Sigmoid colon (tissue), 7 donors: ENCODE measurements around the gene RPS15A. TPM values are rescaled to one million over a fixed set of nuclear protein-coding genes. Genes with fewer than 3 reads are reported as not detected.

Experiments
- DNase-seq: peaks from one replicate; pipeline ENCODE4 v3.0.0-alpha.2; 2019
- H3K27ac ChIP-seq, 4 donors: fragments of 200-600 bp; sonication (generic); one replicate each; pipeline ENCODE4 v1.5.1; 2016 to 2019; ENCODE audit warnings: mild to moderate bottlenecking in 1 of 4
- H3K27me3 ChIP-seq, 3 donors: fragments of 200-600 bp; sonication (generic); one replicate each; pipeline ENCODE4 v1.5.1; 2019; ENCODE audit warnings: mild to moderate bottlenecking in 1 of 3
- H3K36me3 ChIP-seq, 4 donors: fragments of 200-600 bp; sonication (generic); one replicate each; pipeline ENCODE4 v1.5.1; 2016 to 2019
- H3K4me1 ChIP-seq, 4 donors: fragments of 200-600 bp; sonication (generic); one replicate each; pipeline ENCODE4 v1.5.1; 2017 to 2019
- H3K4me3 ChIP-seq, 4 donors: fragments of 200-600 bp; sonication (generic); one replicate each; pipeline ENCODE4 v1.5.1; 2017 to 2019; ENCODE audit warnings: mild to moderate bottlenecking in 2 of 4, moderate library complexity in 1 of 4
- H3K9me3 ChIP-seq, 4 donors: fragments of 200-600 bp in 3 of 4; sonication (generic) in 3 of 4; one replicate each; pipeline versions ENCODE4 v1.5.1 to v1.6.1; 2013 to 2019
- CTCF ChIP-seq, 4 experiments: fragments of 450-650 bp in 3 of 4; fragments of 200-600 bp in 1 of 4; IDR thresholded peaks; one replicate each; pipeline ENCODE4 v1.5.1; 2016 to 2019; ENCODE audit warnings: antibody characterized with exemption in 4 of 4, mild to moderate bottlenecking in 3 of 4, moderate library complexity in 2 of 4
- EP300 ChIP-seq, 4 donors: sonication (generic); formaldehyde crosslinking; IDR thresholded peaks; one replicate each; pipeline ENCODE4 v1.6.1; 2017; ENCODE audit warnings: antibody characterized with exemption in 4 of 4
- POLR2A ChIP-seq, 2 donors: fragments of 450-650 bp; IDR thresholded peaks; one replicate each; pipeline ENCODE4 v1.6.1; 2016; ENCODE audit warnings: antibody characterized with exemption in 2 of 2, mild to moderate bottlenecking in 2 of 2, moderate library complexity in 2 of 2
- POLR2AphosphoS5 ChIP-seq, 4 donors: sonication (generic); formaldehyde crosslinking; IDR thresholded peaks; one replicate each; pipeline ENCODE4 v1.6.1; 2017; ENCODE audit warnings: antibody characterized with exemption in 4 of 4
- WGBS, 2 donors: extraction: QIAGEN DNeasy Blood & Tissue Kit; methylation state at CpG; one replicate each; pipeline ENCODE4 v1.1.7; 2013; 5-methylcytosine and 5-hydroxymethylcytosine counted together
- intact Hi-C: fragments of 100-400 bp; cut with DNase I; formaldehyde crosslinking; loops from one replicate; pipeline ENCODE4 v1.15.1; 2023
- polyA plus RNA-seq, 3 donors: library from polyadenylated mRNA; stranded (reverse); fragments of 200-250 nt; gene quantifications; one replicate each; pipeline ENCODE4 v1.2.3, GENCODE V29; 2013
- total RNA-seq, 4 donors: library from RNA; depleted of rRNA; stranded (reverse); fragments of >200 nt; gene quantifications; one replicate each; pipeline ENCODE4 v1.1.0, GENCODE V29; 2016
- donor health status: healthy with polysubstance abuse.
- donor health status: Bipolar disorder and iron deficiency.
- donor health status: healthy.

The RPS15A gene
- total and polyA plus RNA-seq, 7 donors, result 1,724 to 6,579 (median 4,979) TPM

- TF ChIP-seq POLR2A (IDR thresholded peaks at IDR 0.05), result no peak
- TF ChIP-seq POLR2AphosphoS5 (IDR thresholded peaks at IDR 0.05), result no peak
- no peak for TF ChIP-seq CTCF (IDR thresholded peaks at IDR 0.05)
- TF ChIP-seq EP300 (IDR thresholded peaks at IDR 0.05), result no peak
- Histone ChIP-seq H3K36me3 (peaks cover 2 to 24% (median 4%) of the 10 kb centered on the region in 4 donors), H3K27me3 (no peaks in the 10 kb centered on the region), H3K4me1 (peaks cover 0 to 41% (median 26%) of the 10 kb centered on the region in 4 donors), H3K9me3 (no peaks in the 10 kb centered on the region), H3K4me3 (no peak overlapping the region), H3K27ac (peak overlapping the region in 2 of 4 donors; percentile 28 to 34)
- no peak for DNase-seq
- WGBS, 2 donors, result 64 to 78% methylated on average over 5 of the region's 5 CpGs
- intact Hi-C loops, result loop anchor here (5.0 kb wide), 2 partner anchors 123 to 718 kb away; partner anchors contain the start of genes CCP110, GDE1 and SMG1
Observed at GRCh38 chr16:18803569-18804462, 13.7 kb upstream of the RPS15A start.

DNA sequence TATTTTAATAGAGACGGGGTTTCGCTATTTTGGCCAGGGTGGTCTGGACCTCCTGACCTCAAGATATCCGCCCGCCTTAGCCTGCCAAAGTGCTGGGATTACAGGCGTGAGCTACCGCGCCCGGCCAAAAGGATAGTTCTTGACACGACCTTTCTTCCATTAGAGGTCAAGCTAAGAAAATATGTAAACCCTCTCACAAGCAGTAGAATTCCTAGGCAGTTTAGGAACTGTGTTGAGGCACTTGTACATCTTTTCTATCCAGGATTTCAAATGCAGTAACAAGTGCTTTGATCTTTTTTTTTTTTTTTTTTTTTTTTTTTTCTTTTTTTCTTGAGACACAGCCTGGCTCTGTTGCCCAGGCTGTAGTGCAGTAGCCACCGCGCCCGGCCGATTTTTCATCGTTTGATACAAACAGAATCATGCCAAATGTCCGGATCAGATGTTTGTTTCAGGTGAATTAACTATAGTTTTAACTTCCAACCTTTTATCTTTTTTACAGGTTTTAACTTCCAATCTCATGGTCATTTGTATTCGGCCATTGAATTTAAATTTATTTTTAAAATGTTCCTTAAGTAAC, 12.7 kb upstream of the RPS15A start:
- no peak overlapping the region for H3K4me3 ChIP-seq
- intact Hi-C loops, result loop anchor here (5.0 kb wide), 2 partner anchors 124 to 719 kb away; partner anchors contain the start of genes CCP110, GDE1 and SMG1
- WGBS, 2 donors, result 94 to 95% methylated on average over 16 of the region's 16 CpGs
- no peaks in the 10 kb centered on the region for H3K9me3 ChIP-seq
- no peak for DNase-seq
- H3K36me3 ChIP-seq, result peaks cover 0 to 20% (median 0%) of the 10 kb centered on the region in 4 donors
- peak overlapping the region; percentile 90 to 95 (median 93) for H3K27ac ChIP-seq
- H3K4me1 ChIP-seq, result peaks cover 0 to 42% (median 30%) of the 10 kb centered on the region in 4 donors
- no peaks in the 10 kb centered on the region for H3K27me3 ChIP-seq
- TF ChIP-seq EP300 (IDR thresholded peaks at IDR 0.05) (no peak), POLR2A (IDR thresholded peaks at IDR 0.05) (no peak), POLR2AphosphoS5 (IDR thresholded peaks at IDR 0.05) (no peak), CTCF (IDR thresholded peaks at IDR 0.05) (no peak)

- Histone ChIP-seq H3K9me3 (no peaks in the 10 kb centered on the region), H3K4me3 (peak within 1 kb of the TSS; percentile 61 to 95 (median 90)), H3K36me3 (peaks cover 0 to 21% (median 1%) of the 10 kb centered on the region in 4 donors), H3K27me3 (no peaks in the 10 kb centered on the region), H3K4me1 (peaks cover 0 to 42% (median 30%) of the 10 kb centered on the region in 4 donors), H3K27ac (peak within 1 kb of the TSS; percentile 90 to 95 (median 93))
- WGBS, 2 donors, result 1% methylated on average over 77 of the region's 77 CpGs
- intact Hi-C loops, result loop anchor here (2.0 to 5.0 kb wide), 3 partner anchors 126 to 721 kb away; partner anchors contain the start of genes CCP110, GDE1 and SMG1
- peak; percentile 100 for DNase-seq
- TF ChIP-seq POLR2AphosphoS5 (IDR thresholded peaks at IDR 0.05), result peak; percentile 98 to 100 (median 100)
- TF ChIP-seq POLR2A (IDR thresholded peaks at IDR 0.05), result peak; percentile 96 to 98
- peak; percentile 87 to 96 (median 90) for TF ChIP-seq CTCF (IDR thresholded peaks at IDR 0.05)
- no peak for TF ChIP-seq EP300 (IDR thresholded peaks at IDR 0.05)
Observed at GRCh38 chr16:18801145-18801972, 11.2 kb upstream of the RPS15A start, which contains the start of gene ARL6IP1. Gene ARL6IP1 (minus strand): TSS chr16:18801549. CDS start chr16:18801466, 83 bp downstream.

DNA sequence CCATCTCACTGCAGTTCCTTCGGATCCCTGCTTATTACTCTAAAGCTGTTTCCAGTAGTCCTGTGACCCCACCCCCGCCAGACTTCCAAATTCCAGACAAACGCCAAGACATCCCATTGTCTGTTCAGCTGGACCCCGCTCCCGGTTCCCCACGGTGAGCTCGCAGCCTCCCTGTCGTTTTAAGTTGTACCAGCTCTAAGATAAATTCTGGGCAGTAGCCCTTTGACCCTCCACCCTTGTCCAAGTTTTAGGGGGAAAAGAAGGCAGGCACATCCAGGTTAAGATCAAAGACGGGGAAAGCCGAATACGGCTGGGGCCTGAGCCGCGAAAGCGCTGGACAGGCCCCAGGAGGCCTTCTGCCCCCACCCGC, 10.6 kb upstream of the RPS15A start:
- H3K27ac ChIP-seq, result peak overlapping the region; percentile 81 to 95 (median 92)
- no peaks in the 10 kb centered on the region for H3K9me3 ChIP-seq
- H3K27me3 ChIP-seq, result no peaks in the 10 kb centered on the region
- H3K4me3 ChIP-seq, result peak overlapping the region; percentile 61 to 95 (median 90)
- intact Hi-C loops, result loop anchor here (2.0 to 5.0 kb wide), 3 partner anchors 127 to 722 kb away; partner anchors contain the start of genes CCP110, GDE1 and SMG1
- no peak for DNase-seq
- H3K4me1 ChIP-seq, result peaks cover 0 to 42% (median 30%) of the 10 kb centered on the region in 4 donors
- H3K36me3 ChIP-seq, result peaks cover 0 to 26% (median 2%) of the 10 kb centered on the region in 4 donors
- 0% methylated on average over 15 of the region's 15 CpGs for WGBS, 2 donors
- TF ChIP-seq CTCF (IDR thresholded peaks at IDR 0.05), result no peak
- TF ChIP-seq POLR2AphosphoS5 (IDR thresholded peaks at IDR 0.05), result no peak
- TF ChIP-seq EP300 (IDR thresholded peaks at IDR 0.05), result no peak
- TF ChIP-seq POLR2A (IDR thresholded peaks at IDR 0.05), result no peak
